ENCODE results near the gene FCN2.

GRCh38 chr9:134861595-134862334, 18.8 kb upstream of the FCN2 start:
- TF ChIP-seq CTCF (IDR thresholded peaks at IDR 0.05) (no peak), ZFX (IDR thresholded peaks at IDR 0.05; ENCODE audit: borderline replicate concordance) (no peak)
